Natural killer cell (primary cell): Measurements from ENCODE around the gene RPE. TPM values are rescaled to one million over a fixed set of nuclear protein-coding genes. Genes with fewer than 3 reads are reported as not detected.

Experiments
- ATAC-seq, 3 donors: fragments of 150-1000 bp in 2 of 3; fragments of 200-7000 bp in 1 of 3; cut with Tn5 transposase; 1 replicate in 1 of 3; 2 replicates in 2 of 3; pipeline ENCODE4 v1.10.0; 2021; ENCODE audit warnings: mild to moderate bottlenecking in 2 of 3, moderate library complexity in 2 of 3
- DNase-seq, 2 donors: peaks; one replicate each; pipeline versions ENCODE4 v3.0.0 to v3.0.0-alpha.2; 2013 to 2021; ENCODE audit warnings: mixed read lengths in 1 of 2
- H3K27ac ChIP-seq: one replicate; pipeline ENCODE4 v1.5.1; 2013; ENCODE audit warnings: mild to moderate bottlenecking, low read length
- H3K27me3 ChIP-seq: one replicate; pipeline ENCODE4 v1.6.1; 2013; ENCODE audit warnings: low read length; ENCODE audit not compliant: control insufficient read depth, insufficient read depth
- H3K36me3 ChIP-seq: one replicate; pipeline ENCODE4 v1.6.1; 2013; ENCODE audit warnings: low read length; ENCODE audit not compliant: control insufficient read depth, insufficient read depth
- H3K4me1 ChIP-seq: one replicate; pipeline ENCODE4 v1.6.1; 2013; ENCODE audit warnings: low read length; ENCODE audit not compliant: control insufficient read depth, insufficient read depth
- H3K4me3 ChIP-seq: one replicate; pipeline ENCODE4 v1.5.1; 2013; ENCODE audit warnings: low read length
- H3K9me3 ChIP-seq: one replicate; pipeline ENCODE4 v1.6.1; 2013; ENCODE audit warnings: low read length; ENCODE audit not compliant: control insufficient read depth, insufficient read depth
- H3K27ac Mint-ChIP-seq, 2 donors: one replicate each; pipeline ENCODE4 v1.8.0; 2022; ENCODE audit warnings: mild to moderate bottlenecking in 2 of 2, mixed read lengths in 2 of 2, moderate library complexity in 1 of 2
- H3K27me3 Mint-ChIP-seq, 2 donors: one replicate each; pipeline ENCODE4 v1.8.0; 2022; ENCODE audit warnings: low read depth in 2 of 2, mixed read lengths in 2 of 2
- H3K36me3 Mint-ChIP-seq: one replicate; pipeline ENCODE4 v1.8.0; 2022; ENCODE audit warnings: mixed read lengths
- H3K4me1 Mint-ChIP-seq, 2 donors: one replicate each; pipeline ENCODE4 v1.8.0; 2022; ENCODE audit warnings: mixed read lengths in 2 of 2
- H3K4me3 Mint-ChIP-seq: one replicate; pipeline ENCODE4 v1.8.0; 2022; ENCODE audit warnings: mild to moderate bottlenecking, moderate library complexity, mixed read lengths
- H3K9me3 Mint-ChIP-seq, 2 donors: one replicate each; pipeline ENCODE4 v1.8.0; 2022; ENCODE audit warnings: mixed read lengths in 2 of 2
- WGBS: methylation state at CpG from one replicate; pipeline ENCODE4 v1.1.7; 2013; ENCODE audit warnings: missing lambda C conversion rate; ENCODE audit not compliant: insufficient coverage; 5-methylcytosine and 5-hydroxymethylcytosine counted together
- intact Hi-C: fragments of 100-400 bp; cut with micrococcal nuclease; formaldehyde crosslinking; loops from one replicate; pipeline ENCODE4 v1.14.2; 2022
- total RNA-seq, 4 donors: library from RNA; stranded (reverse); fragments of 120-200 nt in 1 of 4; gene quantifications; one replicate each; pipeline versions ENCODE4 v1.2.3 to v1.2.4, GENCODE V29; 2013 to 2022
- TF ChIP-seq, protein P1 (sequence below): fragments of 200-600 bp; IDR thresholded peaks from one replicate; pipeline ENCODE4 v1.8.0; 2022; ENCODE audit warnings: antibody characterized with exemption

The RPE gene
- total RNA-seq, 3 donors from 2014 or later (not counting 1 experiment from before 2014, with no cell fraction given), result 36.2 to 57.4 (median 52.4) TPM

- Histone ChIP-seq H3K36me3 (peaks cover 8% of the 10 kb centered on the region), H3K9me3 (no peaks in the 10 kb centered on the region), H3K27me3 (no peaks in the 10 kb centered on the region), H3K4me3 (no peak overlapping the region), H3K4me1 (peaks cover 17% of the 10 kb centered on the region), H3K27ac (no peak overlapping the region)
- DNase-seq (no peak), ATAC-seq (no peak)
- intact Hi-C loops, result no loop called here
- no peaks in the 10 kb centered on the region for H3K9me3 Mint-ChIP-seq
- no peaks in the 10 kb centered on the region for H3K27me3 Mint-ChIP-seq
- H3K4me3 Mint-ChIP-seq, result peak overlapping the region; percentile 84
- no peaks in the 10 kb centered on the region for H3K36me3 Mint-ChIP-seq
- peaks cover 47% of the 10 kb centered on the region in 2 donors for H3K4me1 Mint-ChIP-seq
- peak overlapping the region; percentile 77 to 87 for H3K27ac Mint-ChIP-seq
- 97% methylated on average over 32 of the region's 32 CpGs for WGBS
- TF ChIP-seq, protein P1, sequence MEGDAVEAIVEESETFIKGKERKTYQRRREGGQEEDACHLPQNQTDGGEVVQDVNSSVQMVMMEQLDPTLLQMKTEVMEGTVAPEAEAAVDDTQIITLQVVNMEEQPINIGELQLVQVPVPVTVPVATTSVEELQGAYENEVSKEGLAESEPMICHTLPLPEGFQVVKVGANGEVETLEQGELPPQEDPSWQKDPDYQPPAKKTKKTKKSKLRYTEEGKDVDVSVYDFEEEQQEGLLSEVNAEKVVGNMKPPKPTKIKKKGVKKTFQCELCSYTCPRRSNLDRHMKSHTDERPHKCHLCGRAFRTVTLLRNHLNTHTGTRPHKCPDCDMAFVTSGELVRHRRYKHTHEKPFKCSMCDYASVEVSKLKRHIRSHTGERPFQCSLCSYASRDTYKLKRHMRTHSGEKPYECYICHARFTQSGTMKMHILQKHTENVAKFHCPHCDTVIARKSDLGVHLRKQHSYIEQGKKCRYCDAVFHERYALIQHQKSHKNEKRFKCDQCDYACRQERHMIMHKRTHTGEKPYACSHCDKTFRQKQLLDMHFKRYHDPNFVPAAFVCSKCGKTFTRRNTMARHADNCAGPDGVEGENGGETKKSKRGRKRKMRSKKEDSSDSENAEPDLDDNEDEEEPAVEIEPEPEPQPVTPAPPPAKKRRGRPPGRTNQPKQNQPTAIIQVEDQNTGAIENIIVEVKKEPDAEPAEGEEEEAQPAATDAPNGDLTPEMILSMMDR, result no peak
These were observed 1.7 kb upstream of the RPE start for GRCh38 chr2:210000464-210001324.

GRCh38 chr2:210003359-210003758, 921 bp downstream of the RPE start:
- no CpG with 5 or more reads among the region's 2 CpGs for WGBS
- peak overlapping the region; percentile 71 for H3K4me3 ChIP-seq
- no peaks in the 10 kb centered on the region for H3K27me3 ChIP-seq
- H3K27ac Mint-ChIP-seq, result peak overlapping the region; percentile 77 to 87
- intact Hi-C loops, result no loop called here
- peaks cover 72 to 74% of the 10 kb centered on the region in 2 donors for H3K4me1 Mint-ChIP-seq
- no peaks in the 10 kb centered on the region for H3K27me3 Mint-ChIP-seq
- no peak for ATAC-seq
- TF ChIP-seq, protein P1, result no peak
- no peak for DNase-seq
- H3K9me3 Mint-ChIP-seq, result no peaks in the 10 kb centered on the region
- peaks cover 14% of the 10 kb centered on the region for H3K36me3 ChIP-seq
- no peaks in the 10 kb centered on the region for H3K9me3 ChIP-seq
- peaks cover 23% of the 10 kb centered on the region for H3K4me1 ChIP-seq
- peaks cover 8% of the 10 kb centered on the region for H3K36me3 Mint-ChIP-seq
- H3K27ac ChIP-seq, result peak overlapping the region; percentile 55
- peak overlapping the region; percentile 84 for H3K4me3 Mint-ChIP-seq

DNA sequence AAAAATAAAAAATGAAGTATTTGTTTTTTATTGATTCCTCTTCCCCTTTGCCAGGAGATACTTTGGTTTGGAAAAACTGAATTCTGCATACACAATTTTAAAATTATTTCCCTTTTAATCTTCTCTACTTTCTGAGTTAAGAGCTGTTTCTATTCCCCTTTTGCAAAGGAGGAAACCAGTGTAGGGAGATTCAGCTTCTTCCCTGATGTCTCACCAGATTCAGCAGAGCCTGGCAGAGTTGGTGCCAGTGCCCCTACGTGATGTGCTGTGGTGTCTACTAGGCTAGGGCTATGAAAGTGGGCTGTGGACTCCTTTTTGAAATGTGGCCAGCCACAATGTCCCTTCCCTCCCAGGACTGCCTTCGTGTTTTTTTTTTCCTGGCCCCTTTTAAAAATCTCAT, 2.4 kb downstream of the RPE start:
- no peaks in the 10 kb centered on the region for H3K9me3 Mint-ChIP-seq
- peaks cover 8% of the 10 kb centered on the region for H3K36me3 Mint-ChIP-seq
- TF ChIP-seq, protein P1, result no peak
- peak overlapping the region; percentile 84 for H3K4me3 Mint-ChIP-seq
- H3K4me3 ChIP-seq, result no peak overlapping the region
- intact Hi-C loops, result no loop called here
- no peaks in the 10 kb centered on the region for H3K9me3 ChIP-seq
- H3K27ac Mint-ChIP-seq, result peak overlapping the region; percentile 46 to 83
- peaks cover 31% of the 10 kb centered on the region for H3K4me1 ChIP-seq
- no peaks in the 10 kb centered on the region for H3K27me3 ChIP-seq
- H3K36me3 ChIP-seq, result peaks cover 28% of the 10 kb centered on the region
- H3K4me1 Mint-ChIP-seq, result peaks cover 75% of the 10 kb centered on the region in 2 donors
- H3K27ac ChIP-seq, result no peak overlapping the region
- DNase-seq, result no peak
- 66% methylated on average over 2 of the region's 2 CpGs for WGBS
- H3K27me3 Mint-ChIP-seq, result no peaks in the 10 kb centered on the region
- no peak for ATAC-seq
